Endothelial cell of umbilical vein (primary cell): ENCODE measurements around the gene GET4. TPM values are rescaled to one million over a fixed set of nuclear protein-coding genes. Genes with fewer than 3 reads are reported as not detected.

Experiments used
- BruUV-seq: library from RNA; stranded (reverse); fragments of 400-500 nt; replicated peaks from 2 replicates; lab custom pipeline; 2021; lab: Mats Ljungman, UMichigan
- CTCF ChIA-PET: fragments of 300-600, 350-600 bp; sonication (Branson Sonifier 250); formaldehyde crosslinking; loops from one replicate; lab custom pipeline; 2021; ENCODE audit warnings: antibody characterized with exemption, inconsistent platforms; lab: Charles Lee
- POLR2A ChIA-PET: fragments of 300-600, 350-600 bp; sonication (Branson Sonifier 250); formaldehyde crosslinking; loops from one replicate; lab custom pipeline; 2021; ENCODE audit warnings: antibody characterized with exemption, inconsistent platforms; lab: Charles Lee
- DNase-seq: peaks from one replicate; pipeline ENCODE4 v3.0.0-alpha.2; 2011; ENCODE audit warnings: low read depth, low spot score
- FAIRE-seq: peaks from 2 replicates; lab custom pipeline; 2011; peaks lifted over from hg19 to GRCh38; lab: Jason Lieb, UNC
- H2AFZ ChIP-seq: 2 replicates; pipeline ENCODE4 v1.6.0; 2012; ENCODE audit warnings: low read depth, low read length, control low read depth, inconsistent platforms
- H3K27ac ChIP-seq: 2 replicates; pipeline ENCODE4 v1.5.1; 2011; ENCODE audit warnings: low read depth, mild to moderate bottlenecking, control low read depth, low read length, moderate library complexity; ENCODE audit not compliant: insufficient read depth
- H3K27me3 ChIP-seq, 2 experiments: 2 replicates each; pipeline versions ENCODE4 v1.6.0 to v1.6.1; 2011; ENCODE audit warnings: low read length in 2 of 2, mixed read lengths in 1 of 2; ENCODE audit not compliant: control insufficient read depth in 2 of 2, insufficient read depth in 2 of 2
- H3K36me3 ChIP-seq, 2 experiments: 2 replicates in 1 of 2; 3 replicates in 1 of 2; pipeline ENCODE4 v1.5.1; 2011; ENCODE audit warnings: low read length in 2 of 2, mild to moderate bottlenecking in 1 of 2, moderate library complexity in 1 of 2; ENCODE audit not compliant: control insufficient read depth in 2 of 2, insufficient read depth in 2 of 2; ENCODE audit errors: extremely low read depth in 1 of 2
- H3K4me1 ChIP-seq: 3 replicates; pipeline ENCODE4 v1.5.1; 2011; ENCODE audit warnings: mild to moderate bottlenecking, low read length; ENCODE audit not compliant: control insufficient read depth, insufficient read depth; ENCODE audit errors: extremely low read depth
- H3K4me2 ChIP-seq: 2 replicates; pipeline ENCODE4 v1.6.1; 2011; ENCODE audit warnings: low read length, control low read depth, mixed read lengths; ENCODE audit not compliant: insufficient read depth
- H3K4me3 ChIP-seq, 3 experiments: fragments of 200-600 bp in 1 of 3; sonication (generic), shearing (Covaris generic) in 1 of 3; replicated peaks in 1 of 3; 2 replicates each; pipeline ENCODE4 v1.5.1; 2011 to 2016; ENCODE audit warnings: control low read depth in 3 of 3, low read length in 3 of 3, mild to moderate bottlenecking in 2 of 3, inconsistent platforms in 1 of 3, low read depth in 1 of 3, moderate library complexity in 1 of 3; ENCODE audit not compliant: insufficient read depth in 1 of 3
- H3K79me2 ChIP-seq: 2 replicates; pipeline ENCODE4 v1.6.0; 2012; ENCODE audit warnings: low read length, inconsistent platforms; ENCODE audit not compliant: control insufficient read depth, insufficient read depth
- H3K9ac ChIP-seq: replicated peaks from 2 replicates; pipeline ENCODE3; 2011; ENCODE audit warnings: low read length, control low read depth; ENCODE audit not compliant: insufficient read depth; ENCODE audit errors: extremely low read depth
- H3K9me1 ChIP-seq: replicated peaks from 3 replicates; pipeline ENCODE4 v1.6.0; 2011; ENCODE audit warnings: mild to moderate bottlenecking, low read length; ENCODE audit not compliant: control insufficient read depth, insufficient read depth; ENCODE audit errors: extremely low read depth
- H3K9me3 ChIP-seq: replicated peaks from 2 replicates; pipeline ENCODE4 v1.5.1; 2012; ENCODE audit warnings: low read length, inconsistent platforms; ENCODE audit not compliant: control insufficient read depth, insufficient read depth
- H4K20me1 ChIP-seq: replicated peaks from 2 replicates; pipeline ENCODE3; 2011; ENCODE audit warnings: mild to moderate bottlenecking, low read length; ENCODE audit not compliant: control insufficient read depth, insufficient read depth; ENCODE audit errors: extremely low read depth
- CTCF ChIP-seq, 2 donors: IDR thresholded peaks; 1 replicate in 1 of 2; 2 replicates in 1 of 2; pipeline ENCODE4 v1.5.1; 2011; ENCODE audit warnings: low read length in 2 of 2, mild to moderate bottlenecking in 2 of 2, moderate library complexity in 2 of 2, control low read depth in 1 of 2, inconsistent platforms in 1 of 2, low read depth in 1 of 2; ENCODE audit not compliant: insufficient read depth in 1 of 2; ENCODE audit errors: extremely low read depth in 1 of 2
- EZH2 ChIP-seq: IDR thresholded peaks from 2 replicates; pipeline ENCODE4 v1.6.1; 2012; ENCODE audit warnings: borderline replicate concordance, low read depth, mild to moderate bottlenecking, moderate library complexity, low read length, inconsistent platforms; ENCODE audit not compliant: severe bottlenecking
- FOS ChIP-seq: IDR thresholded peaks from 2 replicates; pipeline ENCODE4 v1.6.1; 2011; ENCODE audit warnings: mild to moderate bottlenecking, low read length, moderate library complexity, borderline replicate concordance; ENCODE audit not compliant: insufficient read depth
- GATA2 ChIP-seq: IDR thresholded peaks from 2 replicates; pipeline ENCODE4 v1.7.0; 2011; ENCODE audit warnings: low read depth, mild to moderate bottlenecking, moderate library complexity, mixed read lengths, low read length; ENCODE audit not compliant: insufficient read length, insufficient read depth
- JUN ChIP-seq: IDR thresholded peaks from 2 replicates; pipeline ENCODE4 v1.6.1; 2011; ENCODE audit warnings: borderline replicate concordance, low read depth; ENCODE audit not compliant: insufficient read length, insufficient read depth
- MYC ChIP-seq: IDR thresholded peaks from one replicate; pipeline ENCODE4 v1.6.1; 2011; ENCODE audit warnings: mild to moderate bottlenecking, low read depth, low read length
- POLR2A ChIP-seq: IDR thresholded peaks from 2 replicates; pipeline ENCODE4 v1.6.1; 2012; ENCODE audit warnings: low read depth, mild to moderate bottlenecking, control low read depth, low read length
- POLR2AphosphoS5 ChIP-seq: IDR thresholded peaks from 2 replicates; pipeline ENCODE4 v1.6.1; 2012; ENCODE audit warnings: low read depth, mild to moderate bottlenecking, control low read depth, low read length, moderate library complexity; ENCODE audit not compliant: insufficient read depth
- dilution Hi-C: fragments of 300-500 bp; cut with MboI; formaldehyde crosslinking; loops from one replicate; pipeline ENCODE4 v1.15.0; 2019; ENCODE audit warnings: low sequenced_read_pairs; ENCODE audit not compliant: extremely low pct_ligation_motif_present
- intact Hi-C: fragments of 100-400 bp; cut with micrococcal nuclease; formaldehyde crosslinking; loops from one replicate; pipeline ENCODE4 v1.10.0; 2022
- polyA plus RNA-seq, 4 experiments: library from polyadenylated mRNA; depleted of rRNA in 3 of 4; stranded (reverse) in 3 of 4; unstranded in 1 of 4; fragments of >200 nt; gene quantifications; 2 replicates each; pipeline versions ENCODE4 v1.2.1 to v1.2.3, GENCODE V29; 2011 to 2012; ENCODE audit warnings: missing spikeins in 1 of 4
- total RNA-seq: library from RNA; stranded (reverse); gene quantifications from 2 replicates; pipeline ENCODE4 v1.2.3, GENCODE V29; 2021
- TF ChIP-seq, protein P1 (sequence below): IDR thresholded peaks from 2 replicates; pipeline ENCODE4 v1.6.1; 2011; ENCODE audit not compliant: insufficient read depth, insufficient read length

Gene GET4
- total and polyA plus RNA-seq, 2 donors (not counting 3 experiments of a cell fraction or from before 2014, with no cell fraction given) = 48.4 to 58.1 TPM

GRCh38 chr7:916291-916941 is 40.1 kb downstream of the GET4 start:
- Histone ChIP-seq H3K36me3 (no peaks in the 10 kb centered on the region), H3K9me3 (no peaks in the 10 kb centered on the region), H3K4me2 (no peak overlapping the region), H3K79me2 (no peaks in the 10 kb centered on the region), H3K4me3 (no peak overlapping the region), H4K20me1 (no peaks in the 10 kb centered on the region), H3K27me3 (no peaks in the 10 kb centered on the region), H3K9me1 (no peaks in the 10 kb centered on the region), H2AFZ (no peak overlapping the region), H3K9ac (no peak overlapping the region), H3K4me1 (no peaks in the 10 kb centered on the region), H3K27ac (no peak overlapping the region)
- no TSS peak for BruUV-seq
- ChIA-PET CTCF (no interaction called here), POLR2A (no interaction called here)
- intact Hi-C loops (no loop called here), dilution Hi-C loops (no loop called here)
- no peak for TF ChIP-seq EZH2
- TF ChIP-seq, protein P1, sequence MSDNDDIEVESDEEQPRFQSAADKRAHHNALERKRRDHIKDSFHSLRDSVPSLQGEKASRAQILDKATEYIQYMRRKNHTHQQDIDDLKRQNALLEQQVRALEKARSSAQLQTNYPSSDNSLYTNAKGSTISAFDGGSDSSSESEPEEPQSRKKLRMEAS = no peak
- no peak for TF ChIP-seq POLR2A
- no peak for TF ChIP-seq CTCF (IDR thresholded peaks at IDR 0.05; ENCODE audit: extremely low read depth in 1 of 2, insufficient read depth in 1 of 2, low read depth in 1 of 2, low read length in 2 of 2)
- no peak for TF ChIP-seq FOS
- no peak for TF ChIP-seq GATA2
- TF ChIP-seq POLR2AphosphoS5 = no peak
- no peak for TF ChIP-seq MYC
- no peak for TF ChIP-seq JUN
- FAIRE-seq = no peak
- no peak for DNase-seq
